HG03571 (cell line): ENCODE results near the gene PI4K2B.
"Not testable (repeated sequence)": the region's sequence is repeated elsewhere in the genome, so short reads cannot be mapped to it uniquely, and the experiment has no call there.

Experiments
- ATAC-seq: cut with Tn5 transposase; IDR thresholded peaks from one replicate; pipeline ENCODE4 v1.9.1; 2021; ENCODE audit not compliant: unreplicated experiment

The PI4K2B gene

GRCh38 chr4:25302626-25303025 lies 68.8 kb downstream of the PI4K2B start:
- no peak for ATAC-seq

GRCh38 chr4:25303578-25303977 lies 69.7 kb downstream of the PI4K2B start:
- ATAC-seq, result no peak

DNA sequence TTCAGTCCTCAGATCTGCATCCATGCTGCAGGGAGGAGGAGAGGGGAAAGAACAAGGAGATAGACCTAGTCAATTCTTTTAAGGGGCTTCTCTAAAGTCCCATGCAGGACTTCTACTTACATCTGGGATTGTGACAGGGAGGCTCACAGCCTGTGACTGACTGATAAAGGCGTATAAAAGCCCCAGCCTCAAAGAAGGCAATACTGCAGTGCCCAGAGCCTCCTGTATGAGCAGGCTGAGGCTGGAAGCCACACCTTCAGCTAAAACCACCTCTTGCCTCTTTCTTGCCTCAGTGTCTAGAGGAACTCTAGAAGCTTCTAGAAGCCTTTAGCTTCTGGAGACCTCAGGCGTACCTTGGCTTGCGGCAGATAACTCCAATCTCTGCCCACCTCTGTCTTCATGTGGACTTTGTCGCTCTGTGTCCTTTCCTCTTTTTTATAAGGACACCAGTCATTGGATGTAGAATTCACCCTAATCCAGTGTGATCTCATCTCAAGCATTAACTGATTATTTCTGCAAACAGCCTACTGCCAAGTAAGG lies 72.8 kb downstream of the PI4K2B start:
- ATAC-seq, result no peak

DNA sequence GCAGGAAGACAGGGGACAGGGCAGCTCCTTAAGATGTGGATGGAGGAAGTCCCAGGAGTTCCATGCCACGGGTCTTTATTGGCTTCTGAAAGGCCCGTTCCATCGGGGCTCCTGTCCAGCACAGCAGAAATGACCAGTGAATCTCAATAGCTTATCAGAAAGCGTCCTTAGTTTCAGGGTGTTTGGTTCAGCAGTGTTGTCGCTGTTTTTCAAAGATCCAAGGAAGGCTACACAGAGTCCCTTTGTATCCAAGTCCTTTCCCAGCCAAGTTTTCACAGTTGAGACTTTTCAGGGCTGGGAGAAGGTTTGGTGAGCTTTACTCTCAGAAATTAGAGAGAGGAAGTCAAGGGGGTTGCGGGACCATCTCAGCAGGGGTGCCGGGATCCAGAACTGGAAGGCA lies 73.8 kb downstream of the PI4K2B start:
- no peak for ATAC-seq

DNA sequence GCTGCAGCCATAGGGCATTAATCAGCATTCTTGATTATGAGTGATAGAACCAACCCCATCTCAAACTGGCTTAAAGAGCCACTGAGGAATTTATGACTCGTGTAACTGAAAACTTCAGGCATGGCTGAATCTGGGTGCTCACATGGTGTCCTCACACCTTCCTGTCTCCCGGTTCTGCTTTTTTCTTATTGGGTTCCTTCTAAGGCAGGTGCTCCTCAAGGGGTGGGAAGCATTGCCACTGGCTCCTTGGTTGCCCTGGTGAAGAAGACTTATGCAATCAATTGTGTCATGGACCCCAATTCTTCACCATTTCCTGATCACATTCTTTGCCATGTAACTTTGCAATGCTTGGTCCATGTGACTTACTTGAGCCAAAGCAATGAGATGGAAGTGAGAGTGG lies 74.5 kb downstream of the PI4K2B start:
- ATAC-seq, result no peak

GRCh38 chr4:25308761-25309160 lies 74.9 kb downstream of the PI4K2B start:
- ATAC-seq, result no peak

DNA sequence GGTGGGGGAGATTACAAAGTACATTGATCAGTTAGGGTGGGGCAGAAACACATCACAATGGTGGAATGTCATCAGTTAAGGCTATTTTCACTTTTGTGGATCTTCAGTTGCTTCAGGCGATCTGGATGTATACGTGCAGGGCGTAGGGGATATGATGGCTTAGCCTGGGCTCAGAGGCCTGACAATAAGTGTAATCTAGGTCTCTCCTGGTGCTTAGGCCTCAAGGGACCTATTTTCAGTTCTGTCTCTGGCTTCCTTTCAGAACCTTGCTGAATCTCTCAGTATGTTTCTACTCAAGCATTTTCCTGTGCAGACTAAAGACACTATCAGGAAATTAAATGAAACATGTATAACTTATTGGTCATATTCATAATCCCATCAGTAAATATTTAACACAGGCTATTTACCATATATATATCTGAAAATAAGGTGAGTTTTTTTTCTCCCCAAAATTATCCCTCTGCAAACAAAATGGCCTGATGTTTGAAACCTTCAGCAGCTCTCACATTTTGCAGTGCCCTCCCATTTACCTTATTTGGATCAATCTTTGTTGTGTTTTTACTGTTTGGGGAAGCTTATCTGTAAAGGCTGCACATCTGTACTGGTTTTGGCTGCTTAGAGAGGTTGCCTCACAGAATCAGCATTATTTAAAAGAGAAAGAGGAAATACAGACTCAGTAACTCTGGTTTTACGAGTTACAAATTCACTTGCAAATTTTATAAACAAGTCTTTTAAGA lies 76.4 kb downstream of the PI4K2B start:
- peak; percentile 66 for ATAC-seq

DNA sequence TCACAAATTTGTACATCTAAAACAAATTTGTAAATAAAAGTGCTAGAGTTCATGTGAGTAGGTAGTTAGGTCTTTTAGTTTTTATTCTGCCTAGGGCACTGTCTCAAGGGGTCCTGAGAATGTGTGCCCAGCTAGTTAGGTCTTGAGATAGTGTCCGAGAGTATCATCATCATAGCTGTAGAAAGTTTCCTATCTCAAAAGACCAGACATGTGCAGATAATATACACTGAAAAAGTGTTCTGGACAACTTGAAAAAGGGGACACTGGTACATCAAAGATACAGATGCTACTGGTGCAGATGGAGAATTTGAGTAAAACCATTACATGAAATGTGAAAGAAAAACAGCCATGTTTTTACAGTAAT lies 77.0 kb downstream of the PI4K2B start:
- peak; percentile 7 for ATAC-seq

- peak; percentile 76 for ATAC-seq
Measured at GRCh38 chr4:25312496-25313200, 78.8 kb downstream of the PI4K2B start, which contains the start of gene ZCCHC4. ZCCHC4 (plus strand) TSS chr4:25312774; CDS start chr4:25312810, 36 bp downstream.

- ATAC-seq, result no peak
Measured at GRCh38 chr4:25313201-25313895, 79.5 kb downstream of the PI4K2B start.

DNA sequence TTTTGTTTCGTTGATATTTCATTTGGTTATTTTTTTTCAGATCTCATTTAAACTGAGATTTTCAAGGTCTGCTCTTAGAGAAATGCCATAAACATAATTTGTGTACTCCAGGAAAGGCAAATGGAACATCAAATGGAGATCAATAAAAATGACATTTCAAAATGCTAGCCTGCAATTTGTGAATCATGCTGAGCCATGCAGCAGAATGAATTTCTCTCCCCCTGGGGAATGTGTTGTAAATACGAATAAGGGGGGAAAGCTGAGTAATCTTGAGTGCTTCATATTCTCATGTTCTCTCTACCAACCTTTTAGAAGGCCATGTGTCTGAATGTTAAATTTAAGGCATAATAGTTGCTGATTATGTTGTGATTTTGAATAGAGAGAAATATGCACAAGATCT lies 86.5 kb downstream of the PI4K2B start:
- ATAC-seq, result no peak

GRCh38 chr4:25320773-25321172 lies 86.9 kb downstream of the PI4K2B start:
- no peak for ATAC-seq

DNA sequence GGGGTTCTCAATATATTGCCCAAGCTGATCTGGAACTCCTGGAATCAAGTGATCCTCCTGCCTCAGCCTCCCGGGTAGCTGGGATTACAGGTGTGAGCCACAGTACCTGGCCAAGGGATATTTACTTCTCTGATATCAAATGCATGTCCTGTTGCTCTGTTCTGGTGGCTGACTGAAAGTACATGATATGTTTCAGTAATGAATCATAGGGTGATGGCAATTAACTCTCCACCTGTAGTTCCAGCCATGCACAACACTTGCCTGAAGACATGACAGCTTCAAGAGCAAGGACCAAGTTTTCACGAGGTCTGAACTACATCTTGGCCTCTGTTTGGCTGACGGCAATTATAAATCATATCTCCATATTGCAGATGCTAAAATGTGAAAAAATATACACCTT lies 87.9 kb downstream of the PI4K2B start:
- no peak for ATAC-seq

GRCh38 chr4:25328463-25328862 lies 94.6 kb downstream of the PI4K2B start:
- not testable (repeated sequence) for ATAC-seq
